AG04449 (cell line): ENCODE results near the gene ERMN.

Source experiments
- CTCF ChIA-PET: fragments of 350-600 bp; formaldehyde crosslinking; extraction: SDS; loops from one replicate; lab custom pipeline; 2021; ENCODE audit warnings: antibody characterized with exemption; lab: Yijun Ruan, JAX
- POLR2A ChIA-PET: fragments of 400-600, 350-600 bp; formaldehyde crosslinking; extraction: SDS; loops from one replicate; lab custom pipeline; 2020; ENCODE audit warnings: antibody characterized with exemption, inconsistent platforms; lab: Yijun Ruan, JAX
- DNase-seq: peaks from one replicate; pipeline ENCODE4 v3.0.0-alpha.2; 2010; ENCODE audit warnings: low read depth, low spot score
- H3K4me3 ChIP-seq: 2 replicates; pipeline ENCODE4 v1.5.1; 2011; ENCODE audit warnings: low read depth, mild to moderate bottlenecking, control low read depth, low read length
- CTCF ChIP-seq: IDR thresholded peaks from one replicate; pipeline ENCODE4 v1.5.1; 2011; ENCODE audit warnings: mild to moderate bottlenecking, moderate library complexity, low read length, control low read depth, inconsistent platforms; ENCODE audit not compliant: insufficient read depth; ENCODE audit errors: missing control alignments

Gene ERMN

GRCh38 chr2:157324331-157324843 is 1.2 kb downstream of the ERMN start:
- ChIA-PET CTCF (interaction anchor here (0.9 to 25.7 kb wide), 6 partner anchors 8 to 26 kb away, joined by 3 to 370 read pairs (median 73); no protein-coding TSS in a partner anchor), POLR2A (no interaction called here)
- no peak for DNase-seq

GRCh38 chr2:157322432-157322831 is 3.2 kb downstream of the ERMN start:
- ChIA-PET POLR2A (no interaction called here), CTCF (interaction anchor here (1.1 to 25.7 kb wide), 4 partner anchors 11 to 168 kb away, joined by 3 to 370 read pairs (median 74); no protein-coding TSS in a partner anchor)
- no peak for TF ChIP-seq CTCF
- H3K4me3 ChIP-seq, result no peak overlapping the region
- DNase-seq, result no peak

More at GRCh38 chr2:157324331-157324843, 1.2 kb downstream of the ERMN start:
- H3K4me3 ChIP-seq, result no peak overlapping the region
- TF ChIP-seq CTCF, result no peak

DNA sequence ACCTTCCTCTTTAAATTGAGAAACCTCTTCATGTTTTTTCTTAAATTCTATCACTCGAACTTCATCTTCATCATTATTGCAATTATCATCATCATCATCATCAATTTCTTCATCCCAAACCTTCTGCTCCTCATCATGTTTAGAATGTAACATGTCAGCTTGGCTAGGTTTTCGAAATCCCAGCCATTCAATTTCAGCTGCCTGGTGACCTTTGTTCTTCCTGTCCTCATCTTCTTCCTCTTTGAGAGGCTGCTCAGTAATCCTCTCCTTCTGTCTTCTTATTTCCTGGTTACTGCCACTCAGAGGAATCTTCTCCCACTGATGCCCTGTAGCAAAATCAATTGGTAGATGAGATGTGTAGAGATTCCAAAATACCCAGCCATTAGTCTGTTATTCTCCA is 4.2 kb downstream of the ERMN start:
- ChIA-PET CTCF (interaction anchor here (2.0 to 25.7 kb wide), 2 partner anchors 15 to 19 kb away, joined by 9 to 370 read pairs; no protein-coding TSS in a partner anchor), POLR2A (no interaction called here)
- no peak for TF ChIP-seq CTCF
- DNase-seq, result no peak
- no peak overlapping the region for H3K4me3 ChIP-seq

GRCh38 chr2:157320409-157320808 is 5.2 kb downstream of the ERMN start:
- no peak for TF ChIP-seq CTCF
- POLR2A ChIA-PET, result no interaction called here
- no peak overlapping the region for H3K4me3 ChIP-seq
- no peak for DNase-seq
- CTCF ChIA-PET, result interaction anchor here (2.0 to 25.7 kb wide), 2 partner anchors 16 to 18 kb away, joined by 9 to 370 read pairs; no protein-coding TSS in a partner anchor

GRCh38 chr2:157319795-157320194 is 5.8 kb downstream of the ERMN start:
- no peak for DNase-seq
- TF ChIP-seq CTCF, result no peak
- ChIA-PET CTCF (interaction anchor here (1.5 to 25.7 kb wide), 5 partner anchors 8 to 172 kb away, joined by 3 to 370 read pairs (median 9); partner anchors contain the start of gene ERMN), POLR2A (no interaction called here)
- no peak overlapping the region for H3K4me3 ChIP-seq

DNA sequence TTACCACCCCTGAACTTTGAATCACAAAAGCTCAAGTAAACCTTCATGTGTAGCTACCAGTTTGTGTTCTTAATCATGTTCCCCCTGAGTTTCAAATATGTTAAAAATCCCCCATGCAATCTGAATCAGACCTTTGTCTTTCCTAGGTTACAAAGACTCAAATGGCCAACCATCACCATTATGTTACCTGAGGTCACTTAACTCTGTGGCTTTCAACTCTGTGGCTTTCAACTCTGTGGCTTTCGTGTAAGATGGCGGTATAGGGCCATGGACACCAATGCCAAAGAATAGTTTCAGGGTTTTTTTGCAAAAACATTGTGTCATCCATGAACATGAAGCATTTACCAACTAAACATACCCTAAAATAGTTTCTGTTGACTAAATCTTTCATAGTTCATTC is 6.7 kb downstream of the ERMN start:
- H3K4me3 ChIP-seq, result no peak overlapping the region
- no peak for TF ChIP-seq CTCF
- no peak for DNase-seq
- ChIA-PET CTCF (interaction anchor here (1.3 to 25.7 kb wide), 5 partner anchors 9 to 173 kb away, joined by 3 to 370 read pairs (median 8); partner anchors contain the start of gene ERMN), POLR2A (no interaction called here)
